Left cardiac atrium (tissue), 4 donors: ENCODE measurements around the gene NAA15. TPM values are rescaled to one million over a fixed set of nuclear protein-coding genes. Genes with fewer than 3 reads are reported as not detected.
A peak's percentile ranks its signal among the peaks of the same experiment; 100 is the strongest.
"Not testable (repeated sequence)": the region's sequence is repeated elsewhere in the genome, so short reads cannot be mapped to it uniquely, and the experiment has no call there.

Source experiments
- ATAC-seq, 2 donors: fragments of 200-7000 bp; cut with Tn5 transposase; one replicate each; pipeline ENCODE4 v1.9.1; 2020; ENCODE audit warnings: mild to moderate bottlenecking in 2 of 2, moderate library complexity in 2 of 2
- DNase-seq: peaks from one replicate; pipeline ENCODE4 v3.0.0-alpha.2; 2020
- intact Hi-C, 2 donors: fragments of 100-400 bp; cut with DNase I; formaldehyde crosslinking; loops; one replicate each; pipeline versions ENCODE4 v1.14.1 to v1.15.1; 2022 to 2023
- total RNA-seq, 2 donors: library from RNA; stranded (reverse); fragmentation: NEBNext Ultra II Directional; extraction: Animal tissue kit (Norgen Biotek cat#: 25700); gene quantifications; one replicate each; pipeline ENCODE4 v1.2.1, GENCODE V29; 2021
- donor health status: DM: no; HTN: yes; CAD: no.
- donor health status: DM: no; HTN: yes; CAD: no; lungs with severe emphysema.
- donor health status: DM: yes; HTN: yes; CAD: no.
- donor health status: Dilated cardiomyopathy.

NAA15 gene
- total RNA-seq, 2 donors from 2014 or later, result 33.1 to 46.1 TPM

- intact Hi-C loops, result loop anchor here in 1 of 2 donors (10.0 kb wide), 1 partner anchor 215 kb away; no protein-coding TSS in a partner anchor
- peak; percentile 78 to 91 for ATAC-seq
- DNase-seq, result peak; percentile 58
These were observed 118.1 kb downstream of the NAA15 start for GRCh38 chr4:139419388-139419914.

DNA sequence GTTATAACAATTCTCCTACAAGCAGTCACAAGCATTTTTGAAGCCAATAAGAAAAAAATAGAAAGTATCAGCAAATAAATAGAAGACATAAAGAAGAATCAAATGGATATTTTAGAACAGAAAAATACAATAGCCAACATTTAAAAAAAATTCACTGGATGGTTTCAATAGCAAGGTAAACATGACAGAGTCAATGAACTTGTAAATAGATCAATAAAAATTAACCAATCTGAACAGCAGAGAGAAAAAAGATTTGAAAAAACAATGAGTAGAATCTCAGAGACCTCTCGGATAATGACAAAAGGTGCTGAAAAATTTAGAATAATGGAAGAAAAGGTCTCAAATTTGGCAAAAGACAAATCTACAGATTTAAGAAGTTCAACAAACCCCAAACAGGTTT lies 119.3 kb downstream of the NAA15 start:
- ATAC-seq (no peak), DNase-seq (no peak)
- intact Hi-C loops, result no loop called here

GRCh38 chr4:139436122-139436521 lies 134.8 kb downstream of the NAA15 start:
- DNase-seq, result no peak
- intact Hi-C loops, result no loop called here
- no peak for ATAC-seq

DNA sequence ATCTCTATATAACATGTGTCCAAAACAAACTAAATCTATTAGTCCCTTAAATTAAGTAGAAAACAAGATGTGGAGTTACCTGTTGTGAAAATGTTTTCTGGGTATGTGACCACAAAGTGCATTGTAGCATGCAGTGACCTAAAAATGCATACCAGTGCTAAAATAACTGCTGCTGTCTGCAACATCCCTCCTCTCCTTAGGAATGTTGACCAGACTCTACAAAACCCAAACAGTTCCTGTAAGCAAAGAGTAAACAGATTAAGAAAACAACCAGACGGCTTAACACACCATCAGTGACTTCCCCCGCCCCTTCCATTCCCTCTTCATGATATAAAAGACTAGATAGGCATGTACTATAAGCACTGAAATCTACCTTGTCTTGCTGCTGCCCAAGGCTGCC lies 136.8 kb downstream of the NAA15 start:
- intact Hi-C loops, result no loop called here
- ATAC-seq (no peak), DNase-seq (no peak)

DNA sequence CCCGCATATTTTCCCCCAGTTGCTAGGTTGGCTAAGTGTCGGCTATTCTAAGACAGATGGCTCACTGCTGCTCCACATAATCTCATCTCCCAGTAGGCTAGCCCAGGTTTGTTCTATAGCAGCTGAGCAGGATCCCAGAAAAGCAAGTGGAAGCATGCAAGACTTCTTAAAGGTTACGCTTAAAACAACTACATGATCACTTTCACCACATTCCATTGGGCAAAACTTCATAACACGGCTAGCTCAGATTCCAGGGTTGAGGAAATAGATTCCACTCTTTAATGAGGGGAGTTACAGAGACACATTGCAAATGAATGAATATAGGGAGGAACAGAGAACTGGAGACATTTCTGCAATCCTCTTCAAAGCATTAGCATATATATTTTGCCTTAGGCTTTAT lies 139.7 kb downstream of the NAA15 start:
- DNase-seq (no peak), ATAC-seq (no peak)
- intact Hi-C loops, result no loop called here

GRCh38 chr4:139443661-139444060 lies 142.4 kb downstream of the NAA15 start:
- intact Hi-C loops, result no loop called here
- no peak for DNase-seq
- ATAC-seq, result no peak

DNA sequence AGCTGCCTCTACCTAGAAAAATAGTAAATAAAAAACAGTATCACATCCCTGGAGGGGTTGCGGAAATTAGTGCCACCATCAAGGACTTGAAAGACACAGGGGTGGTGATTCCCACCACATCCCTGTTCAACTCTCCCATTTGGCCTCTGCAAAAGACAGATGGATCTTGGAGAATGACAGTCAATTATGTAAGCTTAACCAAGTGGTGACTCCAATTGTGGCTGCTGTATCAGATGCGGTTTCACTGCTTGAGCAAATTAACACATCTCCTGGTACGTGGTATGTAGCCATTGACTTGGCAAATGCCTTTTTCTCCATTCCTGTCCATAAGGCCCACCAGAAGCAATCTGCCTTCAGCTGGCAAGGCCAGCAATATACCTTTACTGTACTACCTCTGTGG lies 143.6 kb downstream of the NAA15 start:
- ATAC-seq, intact Hi-C loops, DNase-seq: not testable (repeated sequence)

GRCh38 chr4:139447078-139447477 lies 145.8 kb downstream of the NAA15 start:
- intact Hi-C loops, DNase-seq: not testable (repeated sequence)

GRCh38 chr4:139450586-139450985 lies 149.3 kb downstream of the NAA15 start:
- DNase-seq (no peak), ATAC-seq (no peak)
- intact Hi-C loops, result no loop called here

More at GRCh38 chr4:139447078-139447477, 145.8 kb downstream of the NAA15 start:
- not testable (repeated sequence) for ATAC-seq

DNA sequence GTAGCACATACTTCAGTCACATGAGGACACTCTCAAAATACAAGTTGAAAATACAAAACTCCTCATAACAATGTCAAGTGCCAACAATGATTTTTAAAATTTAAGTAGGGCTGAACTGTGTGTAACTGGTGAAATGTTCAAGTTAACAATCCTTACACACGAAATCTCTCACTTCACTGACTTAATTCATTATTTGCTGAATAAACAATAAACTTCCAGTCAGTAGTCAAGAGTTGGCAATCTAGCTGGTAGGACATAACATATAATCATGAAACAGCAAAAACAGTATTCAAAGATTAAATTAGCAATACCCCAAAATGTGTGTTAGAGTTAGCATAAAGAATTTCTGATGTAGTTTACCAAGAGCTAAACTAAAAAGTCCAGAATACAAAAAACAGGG lies 150.7 kb downstream of the NAA15 start:
- intact Hi-C loops, result no loop called here
- ATAC-seq (no peak), DNase-seq (no peak)

- intact Hi-C loops, result no loop called here
- ATAC-seq (peak; percentile 7 to 12), DNase-seq (no peak)
These were observed 151.7 kb downstream of the NAA15 start for GRCh38 chr4:139453041-139453370.

DNA sequence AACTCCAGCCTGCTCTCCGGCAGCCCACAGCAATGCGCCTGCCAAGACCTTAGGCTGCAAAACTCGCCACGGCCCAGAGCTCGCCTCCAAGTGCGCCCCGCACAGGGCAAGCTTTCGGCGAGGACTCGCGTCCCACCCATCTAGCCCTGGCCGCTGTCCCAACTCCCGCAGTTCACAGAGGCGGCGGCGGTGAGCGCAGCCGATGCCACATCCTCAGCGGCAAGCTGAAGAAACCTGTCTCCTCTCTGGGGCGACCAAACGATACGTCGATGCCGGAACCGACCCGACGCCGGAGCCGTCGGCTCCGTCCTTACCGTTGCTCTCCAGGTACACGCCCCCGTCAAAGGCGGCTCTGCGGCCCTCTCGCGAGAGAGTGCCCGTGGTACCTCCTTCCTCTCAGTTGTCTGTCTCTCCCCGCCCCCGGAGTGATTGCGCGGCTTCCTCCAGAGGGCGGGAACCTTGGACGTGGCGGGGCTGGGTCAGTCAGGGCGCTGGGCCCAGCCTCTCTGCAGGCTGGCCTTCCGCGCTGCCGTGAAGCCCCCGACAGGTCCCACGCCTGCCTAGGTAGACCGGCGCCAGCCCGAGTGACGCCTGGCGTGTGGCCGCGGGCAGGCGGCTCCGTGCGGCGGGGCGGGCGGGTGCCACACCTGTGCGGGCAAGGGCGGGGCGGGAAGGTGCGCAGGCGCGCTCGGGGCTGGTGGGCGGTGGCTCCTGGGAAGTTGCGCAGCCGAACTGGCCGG lies 152.2 kb downstream of the NAA15 start:
- DNase-seq, result peak; percentile 99
- ATAC-seq, result peak; percentile 98
- intact Hi-C loops, result no loop called here

- no peak for DNase-seq
- intact Hi-C loops, result no loop called here
- peak; percentile 1 to 2 for ATAC-seq
These were observed 153.1 kb downstream of the NAA15 start, which contains the start of gene RAB33B for GRCh38 chr4:139454111-139455045. TSS of gene RAB33B (plus strand) at chr4:139454121. CDS start at chr4:139454196, 75 bp downstream.

DNA sequence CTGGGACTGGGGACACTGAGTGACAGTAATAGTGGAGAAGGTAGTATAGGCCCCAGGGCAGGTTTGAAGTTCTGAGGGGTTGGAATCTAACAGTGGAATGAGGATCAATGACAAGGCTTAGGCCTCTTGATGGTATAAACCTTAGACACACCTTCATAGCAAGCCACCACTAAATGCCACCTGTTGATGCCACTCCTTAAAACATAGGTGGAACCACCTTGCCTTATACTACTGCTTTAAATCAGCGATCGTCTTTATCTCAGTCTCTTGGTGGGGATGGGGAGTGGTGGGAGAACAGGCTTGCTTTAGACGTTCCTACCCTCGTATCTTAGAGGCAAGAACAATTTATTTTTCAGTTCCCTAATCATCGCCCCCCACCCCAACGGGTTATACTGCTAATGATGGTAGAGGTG lies 153.8 kb downstream of the NAA15 start:
- intact Hi-C loops, result no loop called here
- DNase-seq, result no peak
- no peak for ATAC-seq

DNA sequence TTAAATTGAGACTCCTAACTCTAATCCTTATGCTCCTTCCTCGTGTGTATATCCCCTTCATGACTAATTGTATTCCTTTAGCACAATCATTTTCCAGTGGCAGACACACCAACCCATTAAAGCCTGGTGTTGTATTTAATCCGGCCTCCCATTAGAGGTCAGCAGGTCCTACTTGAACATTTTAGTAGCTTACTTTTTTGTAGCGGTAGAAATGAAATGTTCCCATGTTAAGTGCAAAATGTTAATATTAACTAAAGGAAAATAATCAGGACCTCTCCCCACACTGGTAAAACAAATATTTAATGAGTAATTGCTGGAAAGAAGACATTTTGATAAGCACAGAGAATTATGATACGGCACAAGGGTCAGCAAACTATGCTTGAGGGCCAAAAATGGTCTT lies 156.0 kb downstream of the NAA15 start:
- ATAC-seq (no peak), DNase-seq (no peak)
- intact Hi-C loops, result no loop called here

DNA sequence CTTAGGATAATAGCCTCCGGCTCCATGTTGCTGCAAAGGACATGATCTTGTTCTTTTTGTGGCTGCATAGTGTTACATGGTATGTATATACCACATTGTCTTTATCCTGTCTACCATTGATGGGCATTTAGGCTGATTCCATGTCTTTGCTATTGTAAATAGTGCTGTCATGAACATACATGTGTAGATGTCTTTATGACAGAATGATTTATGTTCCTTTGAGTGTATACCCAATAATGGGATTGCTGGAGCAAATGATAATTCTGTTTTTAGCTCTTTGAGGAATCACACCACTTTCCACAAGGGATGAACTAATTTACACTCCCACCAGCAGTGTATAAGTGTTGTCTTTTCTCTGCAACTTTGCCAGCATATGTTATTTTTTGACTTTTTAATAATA lies 157.2 kb downstream of the NAA15 start:
- intact Hi-C loops, result no loop called here
- ATAC-seq (no peak), DNase-seq (no peak)

DNA sequence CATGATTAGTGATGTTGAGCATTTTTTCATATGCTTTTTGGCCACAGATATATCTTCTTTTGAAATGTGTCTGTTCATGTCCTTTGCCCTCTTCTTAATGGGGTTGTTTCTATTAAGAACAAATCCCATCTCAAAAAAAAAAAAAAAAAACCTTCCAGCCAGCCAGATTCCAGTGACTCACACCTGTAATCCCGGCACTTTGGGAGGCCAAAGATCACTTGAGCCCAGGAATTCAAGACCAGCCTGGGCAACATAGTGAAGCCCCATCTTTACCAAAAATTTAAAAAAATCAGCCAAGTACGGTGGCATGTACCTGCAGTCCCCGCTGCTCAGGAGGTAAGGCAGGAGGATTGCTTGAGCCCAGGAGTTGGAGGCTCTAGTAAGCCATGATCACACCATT lies 157.7 kb downstream of the NAA15 start:
- ATAC-seq (no peak), DNase-seq (no peak)
- intact Hi-C loops, result no loop called here

DNA sequence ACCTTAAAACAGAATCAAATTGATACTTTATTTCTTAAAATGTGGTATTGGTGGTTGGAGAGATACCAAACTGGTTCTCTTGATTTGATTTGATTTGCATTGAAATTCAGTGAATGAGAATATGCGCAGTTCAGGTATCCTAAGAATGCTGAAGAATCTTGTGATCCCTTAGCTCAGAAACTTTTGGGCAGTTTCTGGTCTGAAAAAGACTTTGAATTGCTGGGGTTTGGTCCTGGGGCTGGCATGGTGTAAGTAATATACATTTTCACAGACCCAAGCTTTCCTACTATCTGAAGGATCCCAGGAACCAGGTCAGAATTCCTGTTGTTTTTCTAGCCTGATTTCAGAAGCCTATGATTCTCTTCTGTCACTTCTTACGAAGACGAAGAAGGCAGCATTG lies 159.3 kb downstream of the NAA15 start:
- intact Hi-C loops, result no loop called here
- no peak for ATAC-seq
- no peak for DNase-seq

- intact Hi-C loops, result no loop called here
- no peak for DNase-seq
- ATAC-seq, result no peak
These were observed 159.8 kb downstream of the NAA15 start for GRCh38 chr4:139461022-139461628.

DNA sequence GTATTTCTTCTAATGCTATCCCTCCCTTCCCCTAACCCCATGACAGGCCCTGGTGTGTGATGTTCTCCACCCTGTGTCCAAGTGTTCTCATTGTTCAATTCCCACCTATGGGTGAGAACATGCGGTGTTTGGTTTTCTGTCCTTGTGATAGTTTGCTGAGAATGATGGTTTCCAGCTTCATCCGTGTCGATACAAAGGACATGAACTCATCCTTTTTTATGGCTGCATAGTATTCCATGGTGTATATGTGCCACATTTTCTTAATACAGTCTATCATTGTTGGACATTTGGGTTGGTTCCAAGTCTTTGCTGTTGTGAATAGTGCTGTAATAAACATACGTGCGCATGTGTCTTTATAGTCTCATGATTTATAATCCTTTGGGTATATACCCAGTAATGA lies 163.2 kb downstream of the NAA15 start:
- ATAC-seq, DNase-seq, intact Hi-C loops: not testable (repeated sequence)
